HG02678 (cell line): ENCODE data around the gene NCOA7.
"Not testable (repeated sequence)": the region's sequence is repeated elsewhere in the genome, so short reads cannot be mapped to it uniquely, and the experiment has no call there.

Source experiments
- ATAC-seq: cut with Tn5 transposase; IDR thresholded peaks from one replicate; pipeline ENCODE4 v1.9.1; 2021; ENCODE audit warnings: mild to moderate bottlenecking, moderate library complexity; ENCODE audit not compliant: unreplicated experiment

NCOA7 gene

GRCh38 chr6:125963817-125964216, 173.1 kb downstream of the NCOA7 start:
- ATAC-seq, result no peak

GRCh38 chr6:125966569-125966968, 175.8 kb downstream of the NCOA7 start:
- ATAC-seq, result no peak

GRCh38 chr6:125968493-125968892, 177.7 kb downstream of the NCOA7 start:
- ATAC-seq, result no peak

- no peak for ATAC-seq
Measured at GRCh38 chr6:125970760-125971159, 180.0 kb downstream of the NCOA7 start.

GRCh38 chr6:125972478-125972877, 181.7 kb downstream of the NCOA7 start:
- not testable (repeated sequence) for ATAC-seq

GRCh38 chr6:125974214-125974866, 183.6 kb downstream of the NCOA7 start:
- ATAC-seq, result peak; percentile 87

GRCh38 chr6:125979101-125979500, 188.3 kb downstream of the NCOA7 start:
- ATAC-seq, result no peak
